Peyer's patch (tissue), 4 donors: ENCODE measurements around the gene TIAM1. TPM values are rescaled to one million over a fixed set of nuclear protein-coding genes. Genes with fewer than 3 reads are reported as not detected.

Experiments used
- DNase-seq, 3 donors: peaks; one replicate each; pipeline ENCODE4 v3.0.0-alpha.2; 2017 to 2019
- H3K27ac ChIP-seq, 4 donors: fragments of 200-600 bp; sonication (generic); one replicate each; pipeline ENCODE4 v1.5.1; 2016 to 2019
- H3K27me3 ChIP-seq, 2 donors: fragments of 200-600 bp; sonication (generic); one replicate each; pipeline ENCODE4 v1.5.1; 2019
- H3K36me3 ChIP-seq, 3 donors: fragments of 200-600 bp; sonication (generic); one replicate each; pipeline ENCODE4 v1.5.1; 2016 to 2019
- H3K4me1 ChIP-seq, 4 donors: fragments of 200-600 bp; sonication (generic); one replicate each; pipeline ENCODE4 v1.5.1; 2016 to 2019
- H3K4me3 ChIP-seq, 4 donors: fragments of 200-600 bp; sonication (generic); 1 replicate in 3 of 4; 2 replicates in 1 of 4; pipeline ENCODE4 v1.5.1; 2016 to 2019; ENCODE audit warnings: mild to moderate bottlenecking in 1 of 4
- H3K9me3 ChIP-seq, 4 donors: fragments of 200-600 bp; sonication (generic); one replicate each; pipeline ENCODE4 v1.5.1; 2016 to 2019; ENCODE audit warnings: mild to moderate bottlenecking in 1 of 4
- POLR2A ChIP-seq, 2 donors: fragments of 450-650 bp; IDR thresholded peaks; one replicate each; pipeline ENCODE4 v1.5.1; 2017; ENCODE audit warnings: antibody characterized with exemption in 2 of 2, mild to moderate bottlenecking in 2 of 2, moderate library complexity in 2 of 2
- total RNA-seq, 4 donors: library from RNA; depleted of rRNA; stranded (reverse); fragments of >200 nt; gene quantifications; one replicate each; pipeline ENCODE4 v1.1.0, GENCODE V29; 2016
- TF ChIP-seq, protein P1 (sequence below), 6 experiments: fragments of 450-650 bp in 4 of 6; fragments of 200-600 bp in 2 of 6; sonication (generic) in 1 of 6; IDR thresholded peaks; one replicate each; pipeline ENCODE4 v1.5.1; 2017 to 2019; ENCODE audit warnings: antibody characterized with exemption in 6 of 6, mild to moderate bottlenecking in 3 of 6, moderate library complexity in 1 of 6

Gene TIAM1
- total RNA-seq, 4 donors from 2014 or later = 1.4 to 13.2 (median 2.9) TPM

DNA sequence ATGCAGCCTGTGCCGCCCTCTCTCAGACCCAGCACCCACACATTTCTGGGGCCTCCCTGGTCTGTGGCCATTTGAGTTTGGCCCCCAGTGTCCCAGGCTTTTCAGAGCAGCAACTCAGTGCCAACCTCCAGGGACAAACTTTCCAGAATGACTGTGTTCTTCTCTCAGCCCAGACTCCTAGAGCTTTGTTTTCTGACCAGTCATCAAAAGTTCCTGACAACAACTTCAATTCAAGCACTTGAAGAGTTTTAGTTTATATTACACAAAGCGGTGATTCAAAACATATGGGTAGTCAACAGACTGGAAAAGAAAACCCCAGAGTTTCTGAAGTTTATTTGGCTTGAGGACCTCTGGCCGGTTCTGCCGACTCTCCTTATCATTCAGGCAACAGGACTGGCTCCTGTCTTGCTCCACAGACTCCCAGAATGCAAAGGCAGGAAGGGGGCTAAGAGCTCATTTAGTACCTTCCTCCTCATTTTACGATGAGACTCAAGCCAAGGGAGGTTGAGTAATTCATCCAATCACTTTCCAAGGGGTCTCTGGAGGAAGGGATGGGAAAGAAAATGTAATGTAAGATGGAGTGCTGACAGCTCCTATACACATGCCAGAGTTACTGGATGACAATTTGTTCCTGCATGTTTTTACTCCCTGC lies 27.0 kb upstream of the TIAM1 start:
- H3K4me1 ChIP-seq = no peaks in the 10 kb centered on the region
- no peaks in the 10 kb centered on the region for H3K27me3 ChIP-seq
- H3K9me3 ChIP-seq = no peaks in the 10 kb centered on the region
- no peak overlapping the region for H3K4me3 ChIP-seq
- TF ChIP-seq, protein P1, sequence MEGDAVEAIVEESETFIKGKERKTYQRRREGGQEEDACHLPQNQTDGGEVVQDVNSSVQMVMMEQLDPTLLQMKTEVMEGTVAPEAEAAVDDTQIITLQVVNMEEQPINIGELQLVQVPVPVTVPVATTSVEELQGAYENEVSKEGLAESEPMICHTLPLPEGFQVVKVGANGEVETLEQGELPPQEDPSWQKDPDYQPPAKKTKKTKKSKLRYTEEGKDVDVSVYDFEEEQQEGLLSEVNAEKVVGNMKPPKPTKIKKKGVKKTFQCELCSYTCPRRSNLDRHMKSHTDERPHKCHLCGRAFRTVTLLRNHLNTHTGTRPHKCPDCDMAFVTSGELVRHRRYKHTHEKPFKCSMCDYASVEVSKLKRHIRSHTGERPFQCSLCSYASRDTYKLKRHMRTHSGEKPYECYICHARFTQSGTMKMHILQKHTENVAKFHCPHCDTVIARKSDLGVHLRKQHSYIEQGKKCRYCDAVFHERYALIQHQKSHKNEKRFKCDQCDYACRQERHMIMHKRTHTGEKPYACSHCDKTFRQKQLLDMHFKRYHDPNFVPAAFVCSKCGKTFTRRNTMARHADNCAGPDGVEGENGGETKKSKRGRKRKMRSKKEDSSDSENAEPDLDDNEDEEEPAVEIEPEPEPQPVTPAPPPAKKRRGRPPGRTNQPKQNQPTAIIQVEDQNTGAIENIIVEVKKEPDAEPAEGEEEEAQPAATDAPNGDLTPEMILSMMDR (IDR thresholded peaks at IDR 0.05) = no peak
- TF ChIP-seq POLR2A (IDR thresholded peaks at IDR 0.05) = no peak
- H3K36me3 ChIP-seq = no peaks in the 10 kb centered on the region
- no peak for DNase-seq
- no peak overlapping the region for H3K27ac ChIP-seq

DNA sequence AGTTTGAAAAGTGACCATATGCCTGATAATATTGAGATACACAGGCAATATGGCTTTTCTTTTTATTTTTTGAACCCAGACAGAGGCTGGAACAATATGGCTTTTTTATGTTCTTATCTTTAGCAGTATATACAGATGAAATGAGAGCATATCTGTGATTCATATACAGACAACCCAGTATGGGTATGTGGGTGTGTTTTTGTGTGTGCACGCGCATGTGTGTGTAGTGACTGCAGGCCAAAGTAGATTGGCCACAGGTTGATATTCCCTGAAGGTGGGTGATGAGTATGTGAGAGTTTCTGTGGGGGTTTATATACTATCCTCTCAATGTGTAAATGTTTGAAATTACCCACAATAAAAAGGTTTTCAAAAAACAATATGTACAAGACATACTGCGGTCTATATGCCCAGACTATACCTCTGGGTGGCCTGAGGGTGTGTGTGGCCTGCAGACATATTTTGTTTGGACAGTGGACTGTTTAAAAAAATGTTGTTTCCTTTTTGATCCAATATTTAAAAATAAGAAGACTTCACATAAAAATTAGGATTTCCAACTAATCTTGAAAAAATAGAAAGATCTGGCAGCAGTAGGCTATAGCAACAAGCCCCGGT lies 26.3 kb upstream of the TIAM1 start:
- no peak for DNase-seq
- Histone ChIP-seq H3K36me3 (no peaks in the 10 kb centered on the region), H3K27ac (no peak overlapping the region)

DNA sequence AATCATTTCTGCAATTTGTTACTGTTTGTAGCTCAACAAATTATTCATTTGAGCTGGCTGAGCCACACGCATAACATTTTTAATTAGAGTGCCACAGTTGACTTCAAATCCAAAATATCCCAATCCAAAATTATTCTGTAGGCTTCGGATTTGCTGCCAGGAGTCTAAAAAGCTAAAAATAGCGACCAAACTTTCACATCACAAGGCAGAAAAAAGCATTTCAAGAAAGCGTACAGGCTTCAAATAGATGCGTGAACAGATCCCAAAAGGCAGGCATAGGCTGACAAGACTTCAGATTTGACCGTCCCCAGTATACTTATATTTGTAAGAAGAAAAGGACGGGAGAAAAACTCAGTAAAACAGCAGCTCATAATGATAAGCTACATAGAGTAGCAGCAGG lies 24.3 kb upstream of the TIAM1 start:
- no peak for DNase-seq
- Histone ChIP-seq H3K36me3 (no peaks in the 10 kb centered on the region), H3K4me1 (no peaks in the 10 kb centered on the region), H3K9me3 (no peaks in the 10 kb centered on the region), H3K27me3 (no peaks in the 10 kb centered on the region), H3K27ac (no peak overlapping the region), H3K4me3 (no peak overlapping the region)
- TF ChIP-seq POLR2A (IDR thresholded peaks at IDR 0.05) = no peak
- TF ChIP-seq, protein P1 (IDR thresholded peaks at IDR 0.05) = no peak

More for the DNA sequence above, 26.3 kb upstream of the TIAM1 start:
- Histone ChIP-seq H3K4me3 (no peak overlapping the region), H3K9me3 (no peaks in the 10 kb centered on the region), H3K27me3 (no peaks in the 10 kb centered on the region), H3K4me1 (no peaks in the 10 kb centered on the region)
- no peak for TF ChIP-seq POLR2A (IDR thresholded peaks at IDR 0.05)
- TF ChIP-seq, protein P1 (IDR thresholded peaks at IDR 0.05) = no peak

DNA sequence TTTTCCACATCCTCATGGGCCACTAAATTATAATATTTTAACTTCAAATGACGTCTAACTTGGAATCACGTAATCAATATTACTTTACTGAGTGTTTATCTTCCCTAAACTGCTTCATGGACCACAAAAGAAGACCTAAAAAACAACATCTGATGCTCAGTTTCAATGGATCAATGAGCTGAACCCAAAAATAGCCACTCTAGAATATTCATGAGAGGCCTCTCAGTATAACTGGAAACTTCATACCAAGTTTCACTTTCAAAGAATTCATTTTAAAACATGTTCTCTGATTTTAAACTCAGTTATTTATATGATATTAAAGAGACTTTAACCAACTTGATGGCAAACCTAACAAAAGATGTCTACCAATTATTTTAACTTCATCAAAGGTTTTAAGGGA lies 23.7 kb upstream of the TIAM1 start:
- Histone ChIP-seq H3K4me3 (no peak overlapping the region), H3K27me3 (no peaks in the 10 kb centered on the region), H3K36me3 (no peaks in the 10 kb centered on the region), H3K4me1 (no peaks in the 10 kb centered on the region), H3K9me3 (no peaks in the 10 kb centered on the region), H3K27ac (no peak overlapping the region)
- DNase-seq = no peak
- TF ChIP-seq POLR2A (IDR thresholded peaks at IDR 0.05) = no peak
- TF ChIP-seq, protein P1 (IDR thresholded peaks at IDR 0.05) = no peak

DNA sequence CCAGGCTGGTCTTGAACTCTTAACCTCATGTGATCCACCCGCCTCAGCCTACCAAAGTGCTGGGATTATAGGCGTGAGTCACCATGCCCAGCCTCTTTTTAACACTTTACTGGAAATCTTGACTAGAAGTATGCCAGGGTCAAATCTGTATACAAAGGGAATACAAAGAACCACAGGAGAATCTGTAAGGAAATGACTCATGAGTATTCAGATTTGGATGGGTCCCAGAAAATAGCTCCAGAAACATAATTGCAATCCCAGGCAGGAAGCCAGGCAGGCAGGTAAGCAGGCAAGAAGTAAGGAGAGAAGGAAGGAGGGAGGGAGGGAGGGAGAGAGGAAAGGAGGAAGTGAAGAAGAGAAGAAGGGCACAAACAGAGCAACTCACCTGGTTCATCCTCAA lies 22.8 kb upstream of the TIAM1 start:
- TF ChIP-seq, protein P1 (IDR thresholded peaks at IDR 0.05) = no peak
- no peak for TF ChIP-seq POLR2A (IDR thresholded peaks at IDR 0.05)
- Histone ChIP-seq H3K36me3 (no peaks in the 10 kb centered on the region), H3K27ac (no peak overlapping the region), H3K4me3 (no peak overlapping the region), H3K9me3 (no peaks in the 10 kb centered on the region), H3K27me3 (no peaks in the 10 kb centered on the region), H3K4me1 (no peaks in the 10 kb centered on the region)
- DNase-seq = no peak
